GM06990 (cell line): Measurements from ENCODE around the gene SCAF11.

Experiments used
- DNase-seq: peaks from one replicate; pipeline ENCODE4 v3.0.0-alpha.2; 2011; ENCODE audit not compliant: insufficient read length; ENCODE audit errors: extremely low read depth
- H3K27me3 ChIP-seq: replicated peaks from 2 replicates; pipeline ENCODE4 v1.6.0; 2011; ENCODE audit warnings: low read length; ENCODE audit not compliant: control insufficient read depth, insufficient read depth
- H3K36me3 ChIP-seq: 2 replicates; pipeline ENCODE4 v1.5.1; 2011; ENCODE audit warnings: low read length; ENCODE audit not compliant: control insufficient read depth, insufficient read depth
- H3K4me3 ChIP-seq: replicated peaks from 2 replicates; pipeline ENCODE4 v1.5.1; 2011; ENCODE audit warnings: low read depth, mild to moderate bottlenecking, control low read depth, low read length
- TF ChIP-seq, protein P1 (sequence below): IDR thresholded peaks from 2 replicates; pipeline ENCODE4 v1.5.1; 2011; ENCODE audit warnings: low read length, control low read depth, mild to moderate bottlenecking, inconsistent platforms; ENCODE audit not compliant: insufficient read depth, poor library complexity, severe bottlenecking

SCAF11 gene

DNA sequence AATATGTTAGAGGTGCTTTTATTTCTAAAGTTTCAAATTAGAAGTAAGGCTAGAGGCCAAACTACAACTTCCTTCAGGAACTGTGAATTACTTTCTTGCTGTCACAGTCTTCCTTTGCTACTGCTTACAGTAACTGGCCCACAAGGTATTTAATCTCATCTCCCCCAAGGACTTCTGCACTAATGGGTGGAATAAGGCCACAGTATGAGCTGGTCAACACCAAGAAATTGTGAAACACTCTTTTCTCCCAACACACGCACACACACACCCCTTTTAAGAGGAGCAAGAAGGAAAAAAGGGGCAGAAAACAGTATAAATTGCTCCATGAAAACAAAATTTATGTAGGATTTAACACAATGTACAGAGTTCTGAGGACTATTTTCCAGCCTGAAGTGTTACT is 45.6 kb downstream of the SCAF11 start:
- TF ChIP-seq, protein P1, sequence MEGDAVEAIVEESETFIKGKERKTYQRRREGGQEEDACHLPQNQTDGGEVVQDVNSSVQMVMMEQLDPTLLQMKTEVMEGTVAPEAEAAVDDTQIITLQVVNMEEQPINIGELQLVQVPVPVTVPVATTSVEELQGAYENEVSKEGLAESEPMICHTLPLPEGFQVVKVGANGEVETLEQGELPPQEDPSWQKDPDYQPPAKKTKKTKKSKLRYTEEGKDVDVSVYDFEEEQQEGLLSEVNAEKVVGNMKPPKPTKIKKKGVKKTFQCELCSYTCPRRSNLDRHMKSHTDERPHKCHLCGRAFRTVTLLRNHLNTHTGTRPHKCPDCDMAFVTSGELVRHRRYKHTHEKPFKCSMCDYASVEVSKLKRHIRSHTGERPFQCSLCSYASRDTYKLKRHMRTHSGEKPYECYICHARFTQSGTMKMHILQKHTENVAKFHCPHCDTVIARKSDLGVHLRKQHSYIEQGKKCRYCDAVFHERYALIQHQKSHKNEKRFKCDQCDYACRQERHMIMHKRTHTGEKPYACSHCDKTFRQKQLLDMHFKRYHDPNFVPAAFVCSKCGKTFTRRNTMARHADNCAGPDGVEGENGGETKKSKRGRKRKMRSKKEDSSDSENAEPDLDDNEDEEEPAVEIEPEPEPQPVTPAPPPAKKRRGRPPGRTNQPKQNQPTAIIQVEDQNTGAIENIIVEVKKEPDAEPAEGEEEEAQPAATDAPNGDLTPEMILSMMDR: no peak
- H3K36me3 ChIP-seq: peaks cover 2% of the 10 kb centered on the region
- DNase-seq: no peak
- no peak overlapping the region for H3K4me3 ChIP-seq
- no peaks in the 10 kb centered on the region for H3K27me3 ChIP-seq

DNA sequence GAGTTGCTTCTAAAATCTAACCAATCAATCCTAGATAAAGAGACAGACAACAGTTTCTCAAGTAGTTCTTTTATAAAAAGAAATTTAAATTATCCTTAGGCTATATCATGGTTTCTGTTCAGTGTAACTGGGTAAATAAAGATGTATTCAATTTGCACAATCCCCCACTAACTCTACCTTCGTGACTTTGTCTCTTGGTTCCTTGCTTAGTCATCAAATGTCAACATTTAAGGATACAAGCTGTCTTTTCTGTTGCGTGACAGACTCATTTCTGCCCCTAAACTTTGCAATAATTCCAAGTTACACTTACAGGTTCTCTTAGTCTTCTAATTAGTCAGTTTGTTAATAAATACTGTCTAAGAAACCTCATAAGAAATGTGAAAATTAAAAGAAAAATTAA is 50.6 kb downstream of the SCAF11 start:
- TF ChIP-seq, protein P1: no peak
- DNase-seq: no peak
- Histone ChIP-seq H3K4me3 (no peak overlapping the region), H3K36me3 (peaks cover 2% of the 10 kb centered on the region), H3K27me3 (no peaks in the 10 kb centered on the region)

DNA sequence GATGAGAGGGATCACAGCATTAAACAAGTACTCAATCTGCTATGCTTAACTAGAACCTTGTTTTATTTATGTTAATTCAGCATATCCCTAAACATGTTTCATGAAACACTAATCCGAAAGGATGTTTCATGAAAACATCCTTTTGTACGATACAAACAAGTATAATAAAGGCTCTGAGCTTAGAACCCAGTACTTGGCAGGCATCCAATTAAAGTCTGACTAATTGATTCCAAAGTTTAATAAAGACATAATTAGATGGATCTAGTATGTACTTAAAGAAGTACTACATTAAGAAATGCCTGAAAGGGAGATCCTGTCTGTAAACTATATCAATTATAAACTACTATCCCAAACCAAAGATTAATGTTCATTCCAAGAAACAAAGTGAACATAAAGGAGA is 51.8 kb downstream of the SCAF11 start:
- no peak for DNase-seq
- Histone ChIP-seq H3K36me3 (peaks cover 2% of the 10 kb centered on the region), H3K27me3 (no peaks in the 10 kb centered on the region), H3K4me3 (no peak overlapping the region)
- TF ChIP-seq, protein P1: no peak

DNA sequence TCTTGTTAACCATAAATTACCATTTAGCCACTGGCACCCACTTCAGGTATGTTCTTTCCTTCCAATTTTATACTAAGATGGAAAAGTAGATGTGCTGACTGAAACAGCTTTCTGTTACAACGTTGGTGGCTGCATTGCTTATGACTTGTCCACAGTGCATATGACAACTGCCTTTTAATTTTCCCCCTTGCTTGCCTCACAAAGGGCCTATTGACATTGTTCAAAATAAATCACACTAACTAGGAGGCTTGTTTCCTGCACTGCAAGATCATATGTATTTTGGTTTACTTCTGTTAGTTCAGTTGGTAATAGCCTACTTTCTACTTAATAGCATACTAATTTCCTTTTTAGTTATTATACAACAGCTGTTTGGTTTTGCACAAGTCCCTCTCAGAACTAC is 55.4 kb downstream of the SCAF11 start:
- Histone ChIP-seq H3K4me3 (no peak overlapping the region), H3K27me3 (no peaks in the 10 kb centered on the region), H3K36me3 (no peaks in the 10 kb centered on the region; the same call in 1 of the 2 replicates)
- no peak for DNase-seq
- TF ChIP-seq, protein P1: no peak

DNA sequence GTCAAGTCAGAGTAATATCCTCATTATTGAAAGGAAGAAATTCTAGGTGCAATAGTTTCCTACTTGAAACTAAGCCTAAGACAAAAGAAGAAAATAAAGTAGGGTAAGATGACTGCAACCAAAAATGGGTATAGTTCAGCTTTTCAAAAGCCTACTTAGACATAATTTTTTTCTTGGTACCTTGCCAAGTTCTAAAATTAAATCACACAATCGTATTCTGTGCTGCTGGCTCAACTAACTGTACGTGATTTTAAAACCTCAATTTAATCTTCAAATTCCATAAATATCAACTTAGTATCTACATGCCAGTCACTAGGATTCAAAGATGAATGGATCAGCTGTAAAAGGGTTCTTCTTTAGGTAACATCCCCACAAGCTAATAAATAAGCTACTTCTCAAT is 56.9 kb downstream of the SCAF11 start:
- no peak for DNase-seq
- no peaks in the 10 kb centered on the region; the same call in 1 of the 2 replicates for H3K36me3 ChIP-seq
- H3K27me3 ChIP-seq: no peaks in the 10 kb centered on the region
- no peak overlapping the region for H3K4me3 ChIP-seq
- TF ChIP-seq, protein P1: no peak

DNA sequence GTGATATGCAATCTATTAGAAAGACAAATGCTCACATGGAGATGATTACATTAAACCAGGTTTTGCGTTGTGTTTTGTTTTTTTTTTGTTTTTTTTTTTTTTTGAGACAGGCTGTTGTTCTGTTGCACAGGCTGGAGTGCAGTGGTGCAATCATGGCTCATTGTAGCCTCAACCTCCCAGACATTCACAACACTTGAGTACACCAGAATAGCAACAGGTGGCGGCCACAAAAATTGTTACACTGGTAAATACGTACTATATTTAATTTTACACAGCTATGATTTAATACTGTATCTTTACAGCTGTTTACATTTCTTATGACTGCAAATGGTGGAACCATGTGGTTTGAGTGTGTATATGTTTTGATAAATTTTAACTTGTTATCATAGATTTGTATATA is 60.0 kb downstream of the SCAF11 start:
- TF ChIP-seq, protein P1: no peak
- H3K36me3 ChIP-seq: peaks cover 2% of the 10 kb centered on the region

More for the DNA sequence above, 60.0 kb downstream of the SCAF11 start:
- Histone ChIP-seq H3K27me3 (no peaks in the 10 kb centered on the region), H3K4me3 (no peak overlapping the region)
- no peak for DNase-seq
